HG03378 (cell line): ENCODE results near the gene NFE2L1.

Source experiments
- ATAC-seq: cut with Tn5 transposase; IDR thresholded peaks from one replicate; pipeline ENCODE4 v1.9.1; 2021; ENCODE audit warnings: mild to moderate bottlenecking, moderate library complexity; ENCODE audit not compliant: unreplicated experiment

Gene NFE2L1

DNA sequence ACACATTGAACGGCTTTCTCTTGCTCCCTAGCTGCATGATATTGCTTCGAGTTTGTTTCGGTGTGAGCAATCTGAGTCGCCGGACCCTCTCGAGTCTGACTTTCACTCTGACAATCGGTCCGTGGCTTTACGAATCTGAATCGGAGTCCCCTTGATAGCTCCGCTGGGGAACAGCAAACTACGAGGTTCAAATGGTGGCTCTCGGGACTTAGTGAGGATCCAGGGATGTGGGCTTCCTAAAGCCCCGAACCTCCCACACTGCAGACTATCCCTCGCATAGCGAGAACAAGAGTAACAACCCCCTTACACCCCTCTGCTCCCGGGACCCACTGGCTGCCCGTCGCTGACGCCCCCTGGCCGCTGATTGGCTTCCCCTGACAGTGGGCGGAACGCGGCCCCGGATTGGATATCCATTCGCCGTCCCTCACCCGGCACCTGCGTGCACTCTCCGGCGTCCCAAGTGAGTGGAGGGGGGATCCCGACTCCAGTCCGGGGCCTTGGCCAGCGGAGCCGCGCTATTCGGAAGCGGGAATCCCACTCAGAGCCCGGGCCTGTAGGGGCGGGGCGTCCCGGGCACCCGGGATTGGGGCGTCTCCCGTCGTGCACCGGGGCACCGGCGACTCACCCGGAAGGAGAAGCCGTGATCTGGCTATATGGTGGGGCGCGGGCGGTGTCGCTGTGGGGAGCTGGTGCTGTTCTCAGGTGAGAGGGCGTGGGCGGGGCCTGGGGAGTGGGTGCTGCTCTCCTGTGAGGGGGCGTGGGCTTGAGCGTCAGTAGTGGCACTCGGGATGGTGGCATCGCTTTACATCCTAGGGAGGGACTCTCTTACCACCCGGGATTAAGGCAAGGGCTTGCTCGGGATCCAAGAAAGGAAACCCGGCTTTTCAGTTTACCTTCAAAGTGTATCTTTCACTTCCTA lies 59.2 kb downstream of the NFE2L1 start, which contains the start of gene SNX11:
TSS of gene SNX11 (plus strand) at position 630 of the 919 bp plus-strand sequence. CDS start 4,278 bp downstream, outside the sequence.
- peak; percentile 57 for ATAC-seq

DNA sequence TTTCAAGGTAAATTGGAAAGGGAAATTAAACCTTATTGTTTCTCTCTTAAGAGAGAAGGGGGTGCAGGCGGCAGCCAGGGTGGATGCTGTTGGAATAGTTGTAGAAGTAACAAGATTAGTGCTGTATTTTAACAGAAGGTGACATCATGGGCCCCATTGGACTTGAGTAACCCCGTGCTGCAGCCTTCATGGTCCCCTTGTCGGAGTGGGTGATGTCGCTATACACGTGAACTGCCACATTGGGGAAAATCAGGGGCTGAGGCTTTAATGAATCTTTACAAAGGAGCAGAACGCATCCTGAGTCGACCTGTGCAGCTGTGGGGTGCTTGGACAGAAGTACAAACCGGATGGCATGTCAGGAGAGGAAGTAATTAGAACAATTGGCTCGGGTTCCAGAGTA lies 62.6 kb downstream of the NFE2L1 start:
- ATAC-seq, result no peak
